GM12878 (cell line): ENCODE measurements around the gene LEF1. TPM values are rescaled to one million over a fixed set of nuclear protein-coding genes. Genes with fewer than 3 reads are reported as not detected.

ENCODE experiments used
- ATAC-seq: fragments of 200-7000 bp; cut with Tn5 transposase; 3 replicates; pipeline ENCODE4 v1.9.1; 2020; ENCODE audit warnings: mild to moderate bottlenecking, moderate library complexity
- BruUV-seq: library from RNA; stranded (reverse); fragments of 400-500 nt; replicated peaks from 2 replicates; lab custom pipeline; 2021; lab: Mats Ljungman, UMichigan
- CTCF ChIA-PET: fragments of 300-600 bp; sonication (Branson Sonifier 250); formaldehyde crosslinking; extraction: SDS; loops from one replicate; lab custom pipeline; 2021; ENCODE audit warnings: inconsistent platforms; lab: Yijun Ruan, JAX
- POLR2A ChIA-PET: fragments of 350-600 bp; formaldehyde crosslinking; extraction: SDS; loops from one replicate; lab custom pipeline; 2021; ENCODE audit warnings: inconsistent platforms; lab: Charles Lee
- RAD21 ChIA-PET: fragments of 300-600 bp; sonication (Branson Sonifier 250); formaldehyde crosslinking; loops from one replicate; lab custom pipeline; 2023; ENCODE audit warnings: antibody characterized with exemption; ENCODE audit not compliant: unreplicated experiment; lab: Charles Lee
- SMC1A ChIA-PET: fragments of 300-600 bp; sonication (Branson Sonifier 250); formaldehyde crosslinking; loops from one replicate; lab custom pipeline; 2023; ENCODE audit not compliant: unreplicated experiment, uncharacterized antibody; lab: Charles Lee
- DNase-seq: peaks from one replicate; pipeline ENCODE4 v3.0.0-alpha.2; 2011; ENCODE audit warnings: low read depth, low spot score
- FAIRE-seq: peaks from 3 replicates; lab custom pipeline; 2011; peaks lifted over from hg19 to GRCh38; lab: Jason Lieb, UNC
- H2AFZ ChIP-seq: 2 replicates; pipeline ENCODE4 v1.6.0; 2011; ENCODE audit warnings: low read depth, low read length, control low read depth; ENCODE audit not compliant: control insufficient read depth
- H3K27ac ChIP-seq: 2 replicates; pipeline ENCODE4 v1.5.1; 2011; ENCODE audit warnings: control low read depth; ENCODE audit not compliant: control insufficient read depth, insufficient read depth
- H3K27me3 ChIP-seq, 2 experiments: replicated peaks in 1 of 2; 2 replicates each; pipeline versions ENCODE4 v1.6.0 to v1.6.1; 2011; ENCODE audit warnings: low read length in 1 of 2; ENCODE audit not compliant: control insufficient read depth in 2 of 2, insufficient read depth in 2 of 2
- H3K36me3 ChIP-seq, 2 experiments: 2 replicates each; pipeline ENCODE4 v1.5.1; 2011; ENCODE audit warnings: low read length in 1 of 2; ENCODE audit not compliant: control insufficient read depth in 2 of 2, insufficient read depth in 2 of 2
- H3K4me1 ChIP-seq: 2 replicates; pipeline ENCODE4 v1.6.1; 2011; ENCODE audit warnings: mild to moderate bottlenecking, low read length, moderate library complexity, mixed read lengths; ENCODE audit not compliant: control insufficient read depth, insufficient read depth
- H3K4me2 ChIP-seq: 2 replicates; pipeline ENCODE4 v1.6.0; 2011; ENCODE audit warnings: control low read depth; ENCODE audit not compliant: control insufficient read depth, insufficient read depth
- H3K4me3 ChIP-seq: fragments of 200-600 bp; sonication (generic); 2 replicates; pipeline ENCODE4 v1.5.1; 2016
- H3K79me2 ChIP-seq: 2 replicates; pipeline ENCODE4 v1.6.0; 2011; ENCODE audit warnings: low read length; ENCODE audit not compliant: control insufficient read depth, insufficient read depth
- H3K9ac ChIP-seq: 2 replicates; pipeline ENCODE4 v1.8.0; 2011; ENCODE audit warnings: low read length, control low read depth, mixed read lengths; ENCODE audit not compliant: control insufficient read depth, insufficient read depth
- H3K9me3 ChIP-seq: replicated peaks from 3 replicates; pipeline ENCODE4 v1.5.1; 2011; ENCODE audit warnings: mild to moderate bottlenecking, low read length; ENCODE audit not compliant: control insufficient read depth, insufficient read depth
- H4K20me1 ChIP-seq: 2 replicates; pipeline ENCODE4 v1.6.0; 2011; ENCODE audit not compliant: control insufficient read depth, insufficient read depth
- GATAD2B ChIP-seq: fragments of 450-650 bp; conservative IDR thresholded peaks from 2 replicates; pipeline ENCODE4 v1.6.1; 2017; ENCODE audit warnings: low read depth, mild to moderate bottlenecking, moderate library complexity
- JUNB ChIP-seq: IDR thresholded peaks from 2 replicates; pipeline ENCODE4 v1.6.1; 2016; ENCODE audit warnings: antibody characterized with exemption, mild to moderate bottlenecking
- KAT2A ChIP-seq: conservative IDR thresholded peaks from 2 replicates; pipeline ENCODE4 v1.6.1; 2011; ENCODE audit warnings: low read depth, low read length; ENCODE audit not compliant: control insufficient read depth
- RELA ChIP-seq: fragments of 450-650 bp; IDR thresholded peaks from 2 replicates; pipeline ENCODE4 v1.8.0; 2014; ENCODE audit warnings: borderline replicate concordance; ENCODE audit not compliant: partially characterized antibody
- SPI1 ChIP-seq: IDR thresholded peaks from 2 replicates; pipeline ENCODE4 v1.6.1; 2011; ENCODE audit warnings: low read depth, mild to moderate bottlenecking, low read length, moderate library complexity, borderline replicate concordance; ENCODE audit not compliant: insufficient read depth
- SUZ12 ChIP-seq: fragments of 200-600 bp; sonication (generic); IDR thresholded peaks from one replicate; pipeline ENCODE4 v1.6.1; 2018; ENCODE audit warnings: antibody characterized with exemption, mild to moderate bottlenecking; ENCODE audit not compliant: unreplicated experiment
- TCF7 ChIP-seq: IDR thresholded peaks from 2 replicates; pipeline ENCODE4 v1.6.1; 2014; ENCODE audit warnings: antibody characterized with exemption, borderline replicate concordance
- ZBED1 ChIP-seq: IDR thresholded peaks from 2 replicates; pipeline ENCODE4 v1.6.1; 2016; ENCODE audit warnings: borderline replicate concordance
- ZNF207 ChIP-seq: fragments of 450-650 bp; IDR thresholded peaks from 2 replicates; pipeline ENCODE4 v1.6.1; 2014; ENCODE audit warnings: antibody characterized with exemption, mild to moderate bottlenecking, borderline replicate concordance
- ZNF274 ChIP-seq: IDR thresholded peaks from one replicate; pipeline ENCODE4 v1.8.0; 2011; ENCODE audit not compliant: insufficient read length, insufficient read depth
- WGBS: methylation state at CpG from one replicate; pipeline ENCODE4 v1.1.6; 2016; ENCODE audit warnings: low lambda C conversion rate; ENCODE audit not compliant: insufficient replicate concordance, insufficient coverage; ENCODE audit errors: missing lambda C conversion rate; 5-methylcytosine and 5-hydroxymethylcytosine counted together
- in situ Hi-C: fragments of 300-500 bp; cut with MboI; formaldehyde crosslinking; loops from 9 replicates; pipeline ENCODE4 v1.14.3; 2018; ENCODE audit warnings: mixed read lengths
- intact Hi-C: fragments of 100-400 bp; cut with micrococcal nuclease; formaldehyde crosslinking; loops from one replicate; pipeline ENCODE4 v1.14.2; 2022; ENCODE audit not compliant: unreplicated experiment
- polyA plus RNA-seq, 11 experiments: library from polyadenylated mRNA; depleted of rRNA in 4 of 11; unstranded in 6 of 11; stranded (reverse) in 5 of 11; fragments of >200 nt; fragmentation: Nextera tagmentation in 4 of 11; fragmentation: Illumina TruSeq in 1 of 11; extraction: Ambion mirVana in 4 of 11; extraction: Trizol in 1 of 11; gene quantifications; 1 replicate in 1 of 11; 2 replicates in 10 of 11; pipeline versions ENCODE4 v1.2.1 to v1.2.3, GENCODE V29; 2011 to 2016; ENCODE audit warnings: inconsistent platforms in 2 of 11, missing spikeins in 2 of 11, low read depth in 1 of 11
- total RNA-seq, 4 experiments: library from RNA; depleted of rRNA in 3 of 4; stranded (reverse); fragments of >200 nt in 3 of 4; fragmentation: Illumina TruSeq in 1 of 4; extraction: Trizol in 1 of 4; gene quantifications; 2 replicates each; pipeline versions ENCODE4 v1.2.1 to v1.2.3, GENCODE V29; 2013 to 2021
- TF ChIP-seq, protein P1 (sequence below): fragments of 150-350 bp; IDR thresholded peaks from 2 replicates; pipeline ENCODE4 v1.6.1; 2016; ENCODE audit warnings: low read depth, low read length
- TF ChIP-seq, protein P2 (sequence below): fragments of 450-650 bp; IDR thresholded peaks from 2 replicates; pipeline ENCODE4 v1.6.1; 2017; ENCODE audit warnings: borderline replicate concordance
- TF ChIP-seq, protein P3 (sequence below): fragments of 450-650 bp; IDR thresholded peaks from 2 replicates; pipeline ENCODE4 v1.6.1; 2017; ENCODE audit warnings: mild to moderate bottlenecking
- TF ChIP-seq, protein P4 (sequence below): IDR thresholded peaks from 2 replicates; pipeline ENCODE4 v1.6.1; 2011; ENCODE audit warnings: borderline replicate concordance, low read depth, mild to moderate bottlenecking, moderate library complexity, mixed read lengths, low read length; ENCODE audit not compliant: insufficient read depth; ENCODE audit errors: extremely low read length

LEF1 gene
- total and polyA plus RNA-seq, 10 of the 15 experiments (the other 5 are each of a cell fraction or from before 2014, with no cell fraction given): 10.2 to 38.1 (median 19.5) TPM

DNA sequence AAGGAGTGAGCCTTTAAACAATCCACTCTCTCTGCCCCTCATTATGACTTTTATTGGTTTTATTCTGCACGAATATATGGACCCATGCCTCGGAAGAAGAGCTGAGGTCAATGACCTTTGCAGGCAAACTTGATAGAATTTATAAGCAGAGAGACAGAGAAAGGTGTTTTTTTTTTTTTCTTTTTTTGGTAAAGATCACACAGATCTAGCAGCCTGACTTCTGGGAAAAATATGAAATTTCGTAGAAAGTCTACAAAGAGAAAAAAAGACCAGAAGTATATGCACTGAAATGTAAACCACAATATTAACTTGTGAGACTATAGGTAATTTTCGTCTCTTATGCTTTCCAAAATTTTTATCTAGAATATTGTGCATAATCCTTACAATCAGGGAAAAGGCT lies 61.6 kb downstream of the LEF1 start (continued):
- TF ChIP-seq RELA (no peak), SUZ12 (no peak), ZBED1 (no peak), ZNF274 (no peak), ZNF207 (no peak)
- TF ChIP-seq, protein P1, sequence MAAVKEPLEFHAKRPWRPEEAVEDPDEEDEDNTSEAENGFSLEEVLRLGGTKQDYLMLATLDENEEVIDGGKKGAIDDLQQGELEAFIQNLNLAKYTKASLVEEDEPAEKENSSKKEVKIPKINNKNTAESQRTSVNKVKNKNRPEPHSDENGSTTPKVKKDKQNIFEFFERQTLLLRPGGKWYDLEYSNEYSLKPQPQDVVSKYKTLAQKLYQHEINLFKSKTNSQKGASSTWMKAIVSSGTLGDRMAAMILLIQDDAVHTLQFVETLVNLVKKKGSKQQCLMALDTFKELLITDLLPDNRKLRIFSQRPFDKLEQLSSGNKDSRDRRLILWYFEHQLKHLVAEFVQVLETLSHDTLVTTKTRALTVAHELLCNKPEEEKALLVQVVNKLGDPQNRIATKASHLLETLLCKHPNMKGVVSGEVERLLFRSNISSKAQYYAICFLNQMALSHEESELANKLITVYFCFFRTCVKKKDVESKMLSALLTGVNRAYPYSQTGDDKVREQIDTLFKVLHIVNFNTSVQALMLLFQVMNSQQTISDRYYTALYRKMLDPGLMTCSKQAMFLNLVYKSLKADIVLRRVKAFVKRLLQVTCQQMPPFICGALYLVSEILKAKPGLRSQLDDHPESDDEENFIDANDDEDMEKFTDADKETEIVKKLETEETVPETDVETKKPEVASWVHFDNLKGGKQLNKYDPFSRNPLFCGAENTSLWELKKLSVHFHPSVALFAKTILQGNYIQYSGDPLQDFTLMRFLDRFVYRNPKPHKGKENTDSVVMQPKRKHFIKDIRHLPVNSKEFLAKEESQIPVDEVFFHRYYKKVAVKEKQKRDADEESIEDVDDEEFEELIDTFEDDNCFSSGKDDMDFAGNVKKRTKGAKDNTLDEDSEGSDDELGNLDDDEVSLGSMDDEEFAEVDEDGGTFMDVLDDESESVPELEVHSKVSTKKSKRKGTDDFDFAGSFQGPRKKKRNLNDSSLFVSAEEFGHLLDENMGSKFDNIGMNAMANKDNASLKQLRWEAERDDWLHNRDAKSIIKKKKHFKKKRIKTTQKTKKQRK: no peak
- TF ChIP-seq, protein P2, sequence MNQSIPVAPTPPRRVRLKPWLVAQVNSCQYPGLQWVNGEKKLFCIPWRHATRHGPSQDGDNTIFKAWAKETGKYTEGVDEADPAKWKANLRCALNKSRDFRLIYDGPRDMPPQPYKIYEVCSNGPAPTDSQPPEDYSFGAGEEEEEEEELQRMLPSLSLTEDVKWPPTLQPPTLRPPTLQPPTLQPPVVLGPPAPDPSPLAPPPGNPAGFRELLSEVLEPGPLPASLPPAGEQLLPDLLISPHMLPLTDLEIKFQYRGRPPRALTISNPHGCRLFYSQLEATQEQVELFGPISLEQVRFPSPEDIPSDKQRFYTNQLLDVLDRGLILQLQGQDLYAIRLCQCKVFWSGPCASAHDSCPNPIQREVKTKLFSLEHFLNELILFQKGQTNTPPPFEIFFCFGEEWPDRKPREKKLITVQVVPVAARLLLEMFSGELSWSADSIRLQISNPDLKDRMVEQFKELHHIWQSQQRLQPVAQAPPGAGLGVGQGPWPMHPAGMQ: no peak

DNA sequence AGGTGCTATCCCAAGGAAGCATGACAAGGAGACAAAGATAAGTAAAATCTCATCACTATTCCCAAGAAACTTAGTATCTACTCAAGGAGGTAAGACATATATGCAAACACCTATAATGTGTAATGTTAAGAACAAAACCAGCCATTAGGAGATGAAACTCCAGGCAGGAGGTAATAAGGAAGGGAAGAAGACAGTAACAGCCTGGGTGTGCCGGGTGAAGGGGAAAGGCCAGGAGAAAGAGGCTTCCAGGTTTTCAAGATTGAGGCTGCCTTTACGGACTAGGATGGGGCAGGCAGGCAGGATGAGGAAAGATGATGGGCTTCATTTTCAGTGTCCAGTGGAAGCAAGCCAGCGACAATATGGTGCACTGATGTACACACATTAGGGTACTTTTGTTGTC lies 62.5 kb downstream of the LEF1 start:
- no peak overlapping the region for H3K9ac ChIP-seq
- H3K36me3 ChIP-seq: no peaks in the 10 kb centered on the region
- in situ Hi-C loops: no loop called here
- POLR2A ChIA-PET: no interaction called here
- ATAC-seq (no peak), FAIRE-seq (no peak), DNase-seq (no peak)
- peaks cover 0 to 2% of the 10 kb centered on the region in 2 experiments; a peak in 1 of 4 replicates for H3K27me3 ChIP-seq
- H3K27ac ChIP-seq: no peak overlapping the region
- no peaks in the 10 kb centered on the region for H3K9me3 ChIP-seq
- H2AFZ ChIP-seq: no peak overlapping the region
- RAD21 ChIA-PET: interaction anchor here (1.2 kb wide), 1 partner anchor 53 kb away, joined by 3 read pairs; no protein-coding TSS in a partner anchor
- WGBS: 20% methylated on average over 3 of the region's 3 CpGs
- BruUV-seq: no TSS peak
- H4K20me1 ChIP-seq: no peaks in the 10 kb centered on the region
- H3K4me1 ChIP-seq: peaks cover 9% of the 10 kb centered on the region; the same call in 1 of the 2 replicates
- intact Hi-C loops: no loop called here
- H3K4me3 ChIP-seq: no peak overlapping the region
- H3K79me2 ChIP-seq: no peaks in the 10 kb centered on the region
- H3K4me2 ChIP-seq: no peak overlapping the region
- SMC1A ChIA-PET: interaction anchor here (1.7 to 3.1 kb wide), 2 partner anchors 10 to 14 kb away, joined by 4 to 9 read pairs; no protein-coding TSS in a partner anchor
- CTCF ChIA-PET: interaction anchor here (0.9 kb wide), 1 partner anchor 9 kb away, joined by 4 read pairs; no protein-coding TSS in a partner anchor
- no peak for TF ChIP-seq KAT2A
- TF ChIP-seq, protein P3, sequence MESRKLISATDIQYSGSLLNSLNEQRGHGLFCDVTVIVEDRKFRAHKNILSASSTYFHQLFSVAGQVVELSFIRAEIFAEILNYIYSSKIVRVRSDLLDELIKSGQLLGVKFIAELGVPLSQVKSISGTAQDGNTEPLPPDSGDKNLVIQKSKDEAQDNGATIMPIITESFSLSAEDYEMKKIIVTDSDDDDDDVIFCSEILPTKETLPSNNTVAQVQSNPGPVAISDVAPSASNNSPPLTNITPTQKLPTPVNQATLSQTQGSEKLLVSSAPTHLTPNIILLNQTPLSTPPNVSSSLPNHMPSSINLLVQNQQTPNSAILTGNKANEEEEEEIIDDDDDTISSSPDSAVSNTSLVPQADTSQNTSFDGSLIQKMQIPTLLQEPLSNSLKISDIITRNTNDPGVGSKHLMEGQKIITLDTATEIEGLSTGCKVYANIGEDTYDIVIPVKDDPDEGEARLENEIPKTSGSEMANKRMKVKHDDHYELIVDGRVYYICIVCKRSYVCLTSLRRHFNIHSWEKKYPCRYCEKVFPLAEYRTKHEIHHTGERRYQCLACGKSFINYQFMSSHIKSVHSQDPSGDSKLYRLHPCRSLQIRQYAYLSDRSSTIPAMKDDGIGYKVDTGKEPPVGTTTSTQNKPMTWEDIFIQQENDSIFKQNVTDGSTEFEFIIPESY: no peak
- no peak for TF ChIP-seq GATAD2B
- TF ChIP-seq JUNB: no peak
- TF ChIP-seq SPI1: no peak
- TF ChIP-seq, protein P4, sequence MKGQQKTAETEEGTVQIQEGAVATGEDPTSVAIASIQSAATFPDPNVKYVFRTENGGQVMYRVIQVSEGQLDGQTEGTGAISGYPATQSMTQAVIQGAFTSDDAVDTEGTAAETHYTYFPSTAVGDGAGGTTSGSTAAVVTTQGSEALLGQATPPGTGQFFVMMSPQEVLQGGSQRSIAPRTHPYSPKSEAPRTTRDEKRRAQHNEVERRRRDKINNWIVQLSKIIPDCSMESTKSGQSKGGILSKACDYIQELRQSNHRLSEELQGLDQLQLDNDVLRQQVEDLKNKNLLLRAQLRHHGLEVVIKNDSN: no peak
- TF ChIP-seq TCF7: no peak
